Neural progenitor cell (in vitro differentiated cells): ENCODE measurements around the gene KANSL3. TPM values are rescaled to one million over a fixed set of nuclear protein-coding genes. Genes with fewer than 3 reads are reported as not detected.

Experiments
- DNase-seq: peaks from one replicate; pipeline ENCODE4 v3.0.0-alpha.2; 2016; ENCODE audit warnings: low spot score
- H2AFZ ChIP-seq: fragments of 200-600 bp; sonication (generic); replicated peaks from 2 replicates; pipeline ENCODE4 v1.6.1; 2016; ENCODE audit warnings: antibody characterized with exemption
- H3F3A ChIP-seq: fragments of 200-600 bp; sonication (generic); 2 replicates; pipeline ENCODE4 v1.6.1; 2016; ENCODE audit warnings: antibody characterized with exemption, low read depth
- H3K27ac ChIP-seq: fragments of 200-600 bp; sonication (generic); 2 replicates; pipeline ENCODE4 v1.5.1; 2016; ENCODE audit warnings: mild to moderate bottlenecking
- H3K27me3 ChIP-seq: fragments of 200-600 bp; sonication (generic); 2 replicates; pipeline ENCODE4 v1.6.1; 2016; ENCODE audit warnings: mild to moderate bottlenecking, moderate library complexity
- H3K36me3 ChIP-seq: fragments of 200-600 bp; sonication (generic); 2 replicates; pipeline ENCODE4 v1.5.1; 2016
- H3K4me1 ChIP-seq: fragments of 200-600 bp; sonication (generic); 2 replicates; pipeline ENCODE4 v1.6.1; 2016; ENCODE audit warnings: mixed run types
- H3K4me2 ChIP-seq: fragments of 200-600 bp; sonication (generic); 2 replicates; pipeline ENCODE4 v1.6.1; 2016
- H3K4me3 ChIP-seq: fragments of 200-600 bp; sonication (generic); 2 replicates; pipeline ENCODE4 v1.5.1; 2016
- H3K79me2 ChIP-seq: fragments of 200-600 bp; sonication (generic); 2 replicates; pipeline ENCODE4 v1.6.1; 2016; ENCODE audit warnings: low read depth
- H3K9ac ChIP-seq: fragments of 200-600 bp; sonication (generic); 2 replicates; pipeline ENCODE4 v1.6.1; 2016
- H3K9me3 ChIP-seq: fragments of 200-600 bp; sonication (generic); 2 replicates; pipeline ENCODE4 v1.5.1; 2016; ENCODE audit warnings: low read depth
- H4K20me1 ChIP-seq: fragments of 200-600 bp; sonication (generic); 2 replicates; pipeline ENCODE4 v1.6.1; 2016; ENCODE audit warnings: low read depth
- H3K27ac Mint-ChIP-seq: 3 replicates; pipeline ENCODE4 v1.8.0; 2021; ENCODE audit warnings: mixed read lengths
- H3K27me3 Mint-ChIP-seq: 2 replicates; pipeline ENCODE4 v1.8.0; 2022; ENCODE audit warnings: low read depth, mild to moderate bottlenecking, inconsistent platforms, moderate library complexity, mixed read lengths; ENCODE audit not compliant: insufficient read depth
- H3K36me3 Mint-ChIP-seq: 3 replicates; pipeline ENCODE4 v1.8.0; 2021; ENCODE audit warnings: mixed read lengths
- H3K4me1 Mint-ChIP-seq: 3 replicates; pipeline ENCODE4 v1.8.0; 2021; ENCODE audit warnings: mixed read lengths
- H3K4me3 Mint-ChIP-seq: 3 replicates; pipeline ENCODE4 v1.8.0; 2021; ENCODE audit warnings: mild to moderate bottlenecking, moderate library complexity, mixed read lengths
- H3K9me3 Mint-ChIP-seq: 3 replicates; pipeline ENCODE4 v1.8.0; 2020; ENCODE audit warnings: mixed read lengths
- EZH2 ChIP-seq: fragments of 200-600 bp; sonication (generic); IDR thresholded peaks from 2 replicates; pipeline ENCODE4 v1.6.1; 2017; ENCODE audit warnings: antibody characterized with exemption, mild to moderate bottlenecking, moderate library complexity
- EZH2phosphoT487 ChIP-seq: fragments of 200-600 bp; sonication (generic); IDR thresholded peaks from 2 replicates; pipeline ENCODE4 v1.6.1; 2017; ENCODE audit warnings: antibody characterized with exemption
- total RNA-seq: library from RNA; depleted of rRNA; stranded (reverse); fragments of >200 nt; gene quantifications from 2 replicates; pipeline ENCODE4 v1.2.3, GENCODE V29; 2015; ENCODE audit warnings: low replicate concordance
- TF ChIP-seq, protein P1 (sequence below): fragments of 200-600 bp; sonication (generic); IDR thresholded peaks from 2 replicates; pipeline ENCODE4 v1.5.1; 2017; ENCODE audit warnings: antibody characterized with exemption, mild to moderate bottlenecking

Gene KANSL3
- total RNA-seq, 1 donor from 2014 or later, result 32.9 TPM

DNA sequence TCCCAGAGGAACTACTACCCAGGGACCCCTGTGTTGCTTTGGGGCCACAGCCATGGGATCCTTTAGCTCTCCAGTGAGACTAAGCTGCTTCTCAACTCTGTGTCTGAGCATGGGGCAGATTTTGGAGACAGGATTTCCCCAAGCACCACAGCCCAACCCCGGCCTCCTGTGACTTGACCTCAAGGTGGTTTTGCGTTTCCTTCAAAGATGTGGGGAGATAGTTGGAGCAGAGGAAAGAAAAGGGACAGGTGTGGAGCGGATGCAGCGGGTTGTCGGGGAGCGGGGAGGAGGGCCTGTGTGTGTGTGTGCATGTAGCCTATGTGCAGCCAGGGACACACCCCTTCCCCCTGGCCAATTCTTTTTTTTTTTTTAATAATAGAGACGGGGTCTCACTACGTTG is 91.3 kb downstream of the KANSL3 start:
- Histone ChIP-seq H3K9ac (no peak overlapping the region), H3K9me3 (no peaks in the 10 kb centered on the region), H3K4me1 (peaks cover 6% of the 10 kb centered on the region), H3K36me3 (no peaks in the 10 kb centered on the region), H3K4me3 (no peak overlapping the region), H3K27ac (no peak overlapping the region), H3K27me3 (peaks cover 8% of the 10 kb centered on the region), H4K20me1 (no peaks in the 10 kb centered on the region), H2AFZ (no peak overlapping the region), H3K4me2 (no peak overlapping the region), H3K79me2 (no peaks in the 10 kb centered on the region), H3F3A (no peaks in the 10 kb centered on the region)
- DNase-seq, result no peak
- Mint-ChIP-seq H3K36me3 (peaks cover 15% of the 10 kb centered on the region), H3K9me3 (peaks cover 8% of the 10 kb centered on the region), H3K4me3 (no peak overlapping the region), H3K4me1 (no peaks in the 10 kb centered on the region), H3K27me3 (peaks cover 2% of the 10 kb centered on the region), H3K27ac (no peak overlapping the region)
- TF ChIP-seq EZH2 (no peak), EZH2phosphoT487 (no peak)
- TF ChIP-seq, protein P1, sequence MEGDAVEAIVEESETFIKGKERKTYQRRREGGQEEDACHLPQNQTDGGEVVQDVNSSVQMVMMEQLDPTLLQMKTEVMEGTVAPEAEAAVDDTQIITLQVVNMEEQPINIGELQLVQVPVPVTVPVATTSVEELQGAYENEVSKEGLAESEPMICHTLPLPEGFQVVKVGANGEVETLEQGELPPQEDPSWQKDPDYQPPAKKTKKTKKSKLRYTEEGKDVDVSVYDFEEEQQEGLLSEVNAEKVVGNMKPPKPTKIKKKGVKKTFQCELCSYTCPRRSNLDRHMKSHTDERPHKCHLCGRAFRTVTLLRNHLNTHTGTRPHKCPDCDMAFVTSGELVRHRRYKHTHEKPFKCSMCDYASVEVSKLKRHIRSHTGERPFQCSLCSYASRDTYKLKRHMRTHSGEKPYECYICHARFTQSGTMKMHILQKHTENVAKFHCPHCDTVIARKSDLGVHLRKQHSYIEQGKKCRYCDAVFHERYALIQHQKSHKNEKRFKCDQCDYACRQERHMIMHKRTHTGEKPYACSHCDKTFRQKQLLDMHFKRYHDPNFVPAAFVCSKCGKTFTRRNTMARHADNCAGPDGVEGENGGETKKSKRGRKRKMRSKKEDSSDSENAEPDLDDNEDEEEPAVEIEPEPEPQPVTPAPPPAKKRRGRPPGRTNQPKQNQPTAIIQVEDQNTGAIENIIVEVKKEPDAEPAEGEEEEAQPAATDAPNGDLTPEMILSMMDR, result no peak

DNA sequence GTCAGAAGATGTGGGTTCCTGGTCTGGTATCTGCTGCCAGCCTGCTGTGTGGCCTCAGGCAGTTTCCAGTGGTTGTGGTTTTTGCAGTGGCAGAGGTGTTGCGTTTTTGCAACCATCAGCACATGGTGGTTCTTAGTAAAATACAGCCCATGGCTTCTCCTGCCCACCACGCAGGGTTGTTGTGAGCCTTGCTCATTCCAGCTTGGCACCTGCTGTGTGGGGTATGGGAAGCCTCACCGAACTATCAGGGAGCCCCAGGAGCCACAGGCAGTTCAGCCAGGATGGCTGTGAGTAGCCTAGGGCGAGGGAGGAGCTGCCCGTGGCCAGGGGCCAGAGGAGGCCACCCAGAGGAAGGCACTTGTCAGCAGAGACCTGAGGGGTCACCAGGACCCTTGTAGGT is 91.8 kb downstream of the KANSL3 start:
- no peaks in the 10 kb centered on the region for H3K9me3 ChIP-seq
- no peak overlapping the region for H3K9ac ChIP-seq
- Mint-ChIP-seq H3K27me3 (peaks cover 2% of the 10 kb centered on the region), H3K27ac (peak overlapping the region; percentile 19), H3K36me3 (peaks cover 15% of the 10 kb centered on the region), H3K4me3 (no peak overlapping the region), H3K4me1 (no peaks in the 10 kb centered on the region), H3K9me3 (peaks cover 8% of the 10 kb centered on the region)
- H3K27ac ChIP-seq, result no peak overlapping the region
- H3F3A ChIP-seq, result no peaks in the 10 kb centered on the region
- no peak for DNase-seq
- peaks cover 13% of the 10 kb centered on the region for H3K27me3 ChIP-seq
- no peaks in the 10 kb centered on the region for H4K20me1 ChIP-seq
- TF ChIP-seq EZH2, result no peak
- TF ChIP-seq EZH2phosphoT487, result no peak
- TF ChIP-seq, protein P1, result no peak
- no peak overlapping the region for H3K4me3 ChIP-seq
- no peak overlapping the region for H3K4me2 ChIP-seq
- no peaks in the 10 kb centered on the region for H3K79me2 ChIP-seq
- no peak overlapping the region for H2AFZ ChIP-seq
- H3K36me3 ChIP-seq, result no peaks in the 10 kb centered on the region
- H3K4me1 ChIP-seq, result peaks cover 6% of the 10 kb centered on the region

Other genes with a start within 250 kb of the KANSL3 start
- 0.12 TPM in 1 of 2 replicates, not detected in the other for gene NEURL3, start 133.0 kb downstream of the KANSL3 start, total RNA-seq
- gene ARID5A, start 101.6 kb downstream of the KANSL3 start, total RNA-seq, result 0.75 and 2.4 TPM in 2 replicates
- gene FER1L5, start 4.5 kb upstream of the KANSL3 start, total RNA-seq, result 1.2 and 1.7 TPM in 2 replicates
- gene LMAN2L, start 101.8 kb upstream of the KANSL3 start, total RNA-seq, result 25.9 and 39.8 TPM in 2 replicates
- 15.5 and 24.4 TPM in 2 replicates for gene CNNM4, start 122.6 kb upstream of the KANSL3 start, total RNA-seq
- 11.1 and 20.2 TPM in 2 replicates for gene CNNM3, start 178.0 kb upstream of the KANSL3 start, total RNA-seq
- gene ANKRD23, start 205.7 kb upstream of the KANSL3 start, total RNA-seq, result 10.8 and 11.4 TPM in 2 replicates
- gene ANKRD39, start 219.7 kb upstream of the KANSL3 start, total RNA-seq, result 4.0 and 17.3 TPM in 2 replicates
- gene SEMA4C, start 231.8 kb upstream of the KANSL3 start, total RNA-seq, result 39.1 and 103 TPM in 2 replicates